PC-3 (cell line): ENCODE results near the gene PRSS23.

Experiments used
- EZH2phosphoT487 ChIP-seq: fragments of 300-600 bp; sonication (generic); IDR thresholded peaks from 2 replicates; pipeline ENCODE4 v1.6.1; 2018; ENCODE audit warnings: mild to moderate bottlenecking, antibody characterized with exemption, low read length, borderline replicate concordance
- TF ChIP-seq, protein P1 (sequence below): fragments of 300-600 bp; sonication (generic); conservative IDR thresholded peaks from 2 replicates; pipeline ENCODE4 v1.5.1; 2017; ENCODE audit warnings: antibody characterized with exemption, low read depth, mild to moderate bottlenecking, low read length

GRCh38 chr11:86799680-86800075, 664 bp upstream of the PRSS23 start:
- TF ChIP-seq, protein P1, sequence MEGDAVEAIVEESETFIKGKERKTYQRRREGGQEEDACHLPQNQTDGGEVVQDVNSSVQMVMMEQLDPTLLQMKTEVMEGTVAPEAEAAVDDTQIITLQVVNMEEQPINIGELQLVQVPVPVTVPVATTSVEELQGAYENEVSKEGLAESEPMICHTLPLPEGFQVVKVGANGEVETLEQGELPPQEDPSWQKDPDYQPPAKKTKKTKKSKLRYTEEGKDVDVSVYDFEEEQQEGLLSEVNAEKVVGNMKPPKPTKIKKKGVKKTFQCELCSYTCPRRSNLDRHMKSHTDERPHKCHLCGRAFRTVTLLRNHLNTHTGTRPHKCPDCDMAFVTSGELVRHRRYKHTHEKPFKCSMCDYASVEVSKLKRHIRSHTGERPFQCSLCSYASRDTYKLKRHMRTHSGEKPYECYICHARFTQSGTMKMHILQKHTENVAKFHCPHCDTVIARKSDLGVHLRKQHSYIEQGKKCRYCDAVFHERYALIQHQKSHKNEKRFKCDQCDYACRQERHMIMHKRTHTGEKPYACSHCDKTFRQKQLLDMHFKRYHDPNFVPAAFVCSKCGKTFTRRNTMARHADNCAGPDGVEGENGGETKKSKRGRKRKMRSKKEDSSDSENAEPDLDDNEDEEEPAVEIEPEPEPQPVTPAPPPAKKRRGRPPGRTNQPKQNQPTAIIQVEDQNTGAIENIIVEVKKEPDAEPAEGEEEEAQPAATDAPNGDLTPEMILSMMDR = no peak
- TF ChIP-seq EZH2phosphoT487 = no peak
